Activated T-cell treated with anti-CD3 and anti-CD28 coated beads, Interleukin-2, amount 50 U/mL, for 24 hours (primary cell): ENCODE results near the gene WBP2.
"Not testable (repeated sequence)": the region's sequence is repeated elsewhere in the genome, so short reads cannot be mapped to it uniquely, and the experiment has no call there.

Experiments
- DNase-seq: peaks from one replicate; pipeline ENCODE4 v3.0.0-alpha.2; 2020
- H3K27ac Mint-ChIP-seq: 2 replicates; pipeline ENCODE4 v1.8.0; 2020; ENCODE audit warnings: mild to moderate bottlenecking, mixed read lengths
- H3K27me3 Mint-ChIP-seq: 2 replicates; pipeline ENCODE4 v1.8.0; 2020; ENCODE audit warnings: mixed read lengths
- H3K36me3 Mint-ChIP-seq: 2 replicates; pipeline ENCODE4 v1.8.0; 2020; ENCODE audit warnings: low read depth, mixed read lengths
- H3K4me1 Mint-ChIP-seq: 2 replicates; pipeline ENCODE4 v1.8.0; 2020; ENCODE audit warnings: low read depth, mixed read lengths
- H3K4me3 Mint-ChIP-seq: 2 replicates; pipeline ENCODE4 v1.8.0; 2020; ENCODE audit warnings: mild to moderate bottlenecking, moderate library complexity, mixed read lengths
- H3K9me3 Mint-ChIP-seq: 2 replicates; pipeline ENCODE4 v1.8.0; 2020; ENCODE audit warnings: mixed read lengths

Gene WBP2

DNA sequence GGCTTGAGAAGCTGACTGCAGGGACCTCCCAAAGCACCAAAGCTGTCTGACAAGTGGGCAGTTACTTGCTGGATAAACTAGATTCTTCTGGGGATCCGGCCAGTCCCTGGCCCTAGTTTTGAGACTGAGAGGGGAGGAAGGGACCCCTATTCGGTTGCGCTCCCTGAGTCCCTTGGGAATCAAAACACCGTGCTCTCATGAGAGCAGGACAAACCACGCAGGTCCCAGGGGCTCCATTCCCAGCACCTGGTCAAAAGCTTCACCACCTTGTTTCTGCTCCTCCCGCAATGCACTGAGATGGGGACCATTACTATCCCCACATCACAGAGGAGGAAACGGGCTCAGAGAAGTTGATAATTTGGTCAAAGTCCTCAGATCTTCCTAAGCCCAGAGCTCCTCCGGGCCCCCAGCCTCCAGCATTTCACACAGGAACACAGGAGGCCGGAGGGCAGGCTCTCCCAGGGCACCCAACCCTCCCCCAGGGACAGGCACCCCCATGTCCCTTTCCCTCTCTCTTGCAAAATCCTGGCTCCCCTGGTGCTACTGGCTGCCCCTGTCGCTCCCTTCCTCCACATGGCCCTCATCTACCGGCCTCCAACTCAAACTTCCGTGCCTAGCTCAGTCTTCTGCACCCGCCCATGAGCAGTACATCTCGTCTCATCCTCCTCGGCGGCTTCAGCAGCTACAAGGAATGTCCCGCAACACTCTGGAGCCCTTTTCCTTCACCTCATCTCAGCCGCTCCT is 38.3 kb upstream of the WBP2 start:
- Mint-ChIP-seq H3K4me1 (peaks cover 36% of the 10 kb centered on the region), H3K27me3 (no peaks in the 10 kb centered on the region), H3K36me3 (peaks cover 70% of the 10 kb centered on the region), H3K27ac (peak overlapping the region; percentile 79), H3K9me3 (no peaks in the 10 kb centered on the region), H3K4me3 (no peak overlapping the region)
- no peak for DNase-seq

- Mint-ChIP-seq H3K36me3 (peaks cover 66% of the 10 kb centered on the region), H3K4me3 (no peak overlapping the region), H3K27ac (no peak overlapping the region), H3K27me3 (no peaks in the 10 kb centered on the region), H3K9me3 (no peaks in the 10 kb centered on the region), H3K4me1 (peaks cover 35% of the 10 kb centered on the region)
- no peak for DNase-seq
These were observed 37.6 kb upstream of the WBP2 start for GRCh38 chr17:75892556-75893224.

- H3K36me3 Mint-ChIP-seq: peaks cover 60% of the 10 kb centered on the region
- peaks cover 28% of the 10 kb centered on the region for H3K4me1 Mint-ChIP-seq
- peak overlapping the region; percentile 40 for H3K27ac Mint-ChIP-seq
- no peaks in the 10 kb centered on the region for H3K27me3 Mint-ChIP-seq
- H3K9me3 Mint-ChIP-seq: no peaks in the 10 kb centered on the region
- DNase-seq: no peak
- H3K4me3 Mint-ChIP-seq: no peak overlapping the region
These were observed 36.7 kb upstream of the WBP2 start for GRCh38 chr17:75891605-75892555.

GRCh38 chr17:75891022-75891604 is 36.0 kb upstream of the WBP2 start:
- Mint-ChIP-seq H3K4me1 (peaks cover 28% of the 10 kb centered on the region), H3K4me3 (no peak overlapping the region)

DNA sequence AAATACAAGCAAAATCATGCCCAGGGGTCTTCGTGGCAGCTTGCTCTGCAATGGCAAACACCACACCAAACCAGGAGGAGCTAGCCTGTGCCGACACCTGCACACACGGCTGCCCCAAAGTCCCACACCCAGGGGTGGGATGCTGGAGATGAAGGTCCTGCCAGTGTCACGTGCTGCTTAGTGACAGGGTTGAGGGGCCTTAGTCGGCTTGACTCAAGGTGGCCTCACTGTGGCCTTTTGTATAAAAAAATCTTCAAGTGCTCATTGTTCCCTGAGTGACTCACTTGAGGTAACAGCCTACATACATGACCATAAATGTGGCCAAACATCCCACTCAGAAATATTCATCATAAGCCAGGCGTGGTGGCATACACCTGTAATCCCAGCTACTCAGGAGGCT is 34.3 kb upstream of the WBP2 start:
- Mint-ChIP-seq H3K36me3 (peaks cover 49% of the 10 kb centered on the region), H3K27me3 (no peaks in the 10 kb centered on the region), H3K27ac (peak overlapping the region; percentile 69), H3K4me1 (peaks cover 19% of the 10 kb centered on the region), H3K9me3 (no peaks in the 10 kb centered on the region), H3K4me3 (no peak overlapping the region)
- DNase-seq: no peak

More at GRCh38 chr17:75891022-75891604, 36.0 kb upstream of the WBP2 start:
- Mint-ChIP-seq H3K9me3 (no peaks in the 10 kb centered on the region), H3K27ac (peak overlapping the region; percentile 40), H3K27me3 (no peaks in the 10 kb centered on the region), H3K36me3 (peaks cover 60% of the 10 kb centered on the region)
- no peak for DNase-seq

DNA sequence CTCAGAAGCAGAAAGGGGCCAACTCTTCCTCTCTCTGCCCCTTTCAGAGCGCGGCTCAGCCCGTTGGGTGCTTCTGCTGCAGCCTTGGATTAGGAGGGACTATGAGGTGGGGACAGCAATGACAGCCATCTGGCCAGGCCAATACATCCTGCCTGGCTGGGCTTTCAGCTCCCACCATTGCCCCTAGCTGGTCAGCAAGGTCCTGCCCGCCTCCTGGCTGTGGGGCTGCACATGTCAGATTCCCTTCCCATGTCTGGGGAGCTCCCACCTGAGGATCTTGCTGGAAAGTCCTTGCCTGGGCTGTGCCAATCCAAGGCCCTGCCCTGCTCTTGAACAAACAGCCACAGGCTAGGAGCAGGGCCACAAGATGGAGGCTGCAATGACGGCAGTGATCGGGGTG is 33.3 kb upstream of the WBP2 start:
- no peak for DNase-seq
- no peak overlapping the region for H3K27ac Mint-ChIP-seq
- no peaks in the 10 kb centered on the region for H3K27me3 Mint-ChIP-seq
- H3K4me3 Mint-ChIP-seq: no peak overlapping the region
- peaks cover 40% of the 10 kb centered on the region for H3K36me3 Mint-ChIP-seq
- H3K9me3 Mint-ChIP-seq: no peaks in the 10 kb centered on the region
- H3K4me1 Mint-ChIP-seq: peaks cover 11% of the 10 kb centered on the region

DNA sequence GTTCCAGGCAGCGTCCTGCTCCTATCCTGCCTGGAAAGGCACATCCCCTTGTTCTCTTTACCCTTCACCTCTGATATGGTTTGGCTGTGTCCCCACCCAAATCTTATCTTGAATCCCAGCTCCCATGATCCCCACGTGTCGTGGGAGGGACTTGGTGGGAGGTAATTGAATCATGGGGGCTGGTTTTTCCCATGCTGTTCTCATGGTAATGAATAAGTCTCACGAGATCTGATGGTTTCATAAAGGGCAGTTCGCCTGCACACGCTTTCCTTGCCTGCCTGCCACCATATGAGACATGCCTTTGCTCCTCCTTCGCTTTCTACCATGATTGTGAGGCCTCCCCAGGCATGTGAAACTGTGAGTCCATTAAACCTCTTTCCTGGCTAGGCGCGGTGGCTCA is 30.7 kb upstream of the WBP2 start:
- Mint-ChIP-seq H3K4me1 (peaks cover 20% of the 10 kb centered on the region), H3K36me3 (peaks cover 23% of the 10 kb centered on the region)
- not testable (repeated sequence) for H3K27ac Mint-ChIP-seq, H3K4me3 Mint-ChIP-seq, DNase-seq, H3K27me3 Mint-ChIP-seq, H3K9me3 Mint-ChIP-seq

DNA sequence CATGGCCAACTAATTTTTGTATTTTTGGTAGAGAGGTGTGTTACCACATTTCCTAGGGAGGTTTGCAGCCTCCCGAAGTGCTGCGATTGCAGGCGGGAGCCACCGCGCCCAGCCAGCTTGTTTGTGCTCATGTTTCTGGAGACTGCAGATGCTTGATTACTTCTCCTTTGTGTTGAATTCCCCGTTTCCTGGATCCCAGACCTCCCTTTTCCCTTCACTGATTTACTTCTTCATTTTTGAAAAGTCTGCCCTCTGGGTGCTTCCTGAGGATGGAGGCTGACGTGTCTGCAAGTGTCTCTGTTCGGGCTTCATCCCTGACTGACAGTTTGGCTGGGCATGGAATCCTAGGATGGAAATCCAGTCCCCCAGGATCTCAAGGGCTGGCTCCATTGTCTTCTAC is 30.3 kb upstream of the WBP2 start:
- Mint-ChIP-seq H3K36me3 (peaks cover 20% of the 10 kb centered on the region), H3K27me3 (no peaks in the 10 kb centered on the region), H3K27ac (no peak overlapping the region), H3K9me3 (no peaks in the 10 kb centered on the region), H3K4me3 (no peak overlapping the region), H3K4me1 (peaks cover 18% of the 10 kb centered on the region)
- no peak for DNase-seq

DNA sequence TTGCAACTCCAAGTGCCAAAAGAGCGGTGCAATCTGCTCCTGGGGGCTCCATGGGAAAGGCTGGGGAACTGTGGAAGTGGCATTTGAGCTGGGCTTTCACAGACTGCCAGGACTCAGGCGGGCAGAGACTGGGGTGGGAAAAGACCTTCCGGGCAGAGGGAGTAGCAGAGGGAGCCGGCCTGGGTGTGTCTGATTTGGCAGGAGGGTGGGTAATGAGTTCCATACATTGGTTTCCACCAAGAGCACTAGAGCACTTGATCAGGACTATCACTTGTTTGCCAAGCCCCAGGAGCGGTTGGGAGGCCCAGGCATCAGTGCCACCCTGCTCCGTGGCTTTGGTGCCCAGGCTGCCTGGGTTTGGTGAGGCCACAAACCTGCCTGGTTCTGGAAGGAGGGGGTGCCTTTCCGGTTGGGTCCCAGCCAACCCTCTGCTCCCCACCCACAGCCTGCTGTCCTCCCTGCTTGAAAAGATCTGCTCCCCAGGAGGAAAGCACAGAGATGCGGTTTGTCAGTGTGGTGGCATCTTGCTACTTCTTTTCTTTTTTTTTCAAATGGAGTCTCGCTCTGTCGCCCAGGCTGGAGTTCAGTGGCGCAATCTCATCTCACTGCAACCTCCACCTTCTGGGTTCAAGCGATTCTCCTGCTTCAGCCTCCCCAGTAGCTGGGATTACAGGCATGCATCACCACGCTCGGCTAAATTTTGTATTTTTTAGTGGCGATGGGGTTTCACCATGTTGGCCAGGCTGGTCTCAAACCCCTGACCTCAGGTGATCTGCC is 26.7 kb upstream of the WBP2 start:
- Mint-ChIP-seq H3K27me3 (peaks cover 3% of the 10 kb centered on the region), H3K4me1 (peaks cover 21% of the 10 kb centered on the region), H3K27ac (no peak overlapping the region), H3K36me3 (peaks cover 7% of the 10 kb centered on the region), H3K4me3 (no peak overlapping the region), H3K9me3 (no peaks in the 10 kb centered on the region)
- no peak for DNase-seq

DNA sequence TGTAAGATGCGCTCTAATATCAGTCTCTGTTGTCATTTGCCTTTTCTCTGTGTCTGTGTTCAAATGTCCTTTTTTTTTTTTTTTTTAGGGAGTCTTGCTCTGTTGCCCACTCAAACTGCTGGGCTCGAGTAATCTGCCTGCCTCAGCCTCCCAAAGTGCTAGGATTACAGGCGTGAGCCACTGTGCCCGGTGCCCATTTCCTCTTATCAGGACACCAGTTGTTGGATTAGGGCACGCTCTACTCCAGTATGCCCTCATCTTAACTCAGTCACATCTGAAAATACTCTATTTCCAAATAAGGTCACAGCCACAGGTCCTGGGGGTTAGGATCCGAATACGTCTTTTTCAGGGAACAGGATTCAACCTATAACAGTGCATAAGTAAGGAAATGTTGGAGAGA is 25.1 kb upstream of the WBP2 start:
- H3K4me3 Mint-ChIP-seq: peak overlapping the region; percentile 15
- H3K27ac Mint-ChIP-seq: no peak overlapping the region

DNA sequence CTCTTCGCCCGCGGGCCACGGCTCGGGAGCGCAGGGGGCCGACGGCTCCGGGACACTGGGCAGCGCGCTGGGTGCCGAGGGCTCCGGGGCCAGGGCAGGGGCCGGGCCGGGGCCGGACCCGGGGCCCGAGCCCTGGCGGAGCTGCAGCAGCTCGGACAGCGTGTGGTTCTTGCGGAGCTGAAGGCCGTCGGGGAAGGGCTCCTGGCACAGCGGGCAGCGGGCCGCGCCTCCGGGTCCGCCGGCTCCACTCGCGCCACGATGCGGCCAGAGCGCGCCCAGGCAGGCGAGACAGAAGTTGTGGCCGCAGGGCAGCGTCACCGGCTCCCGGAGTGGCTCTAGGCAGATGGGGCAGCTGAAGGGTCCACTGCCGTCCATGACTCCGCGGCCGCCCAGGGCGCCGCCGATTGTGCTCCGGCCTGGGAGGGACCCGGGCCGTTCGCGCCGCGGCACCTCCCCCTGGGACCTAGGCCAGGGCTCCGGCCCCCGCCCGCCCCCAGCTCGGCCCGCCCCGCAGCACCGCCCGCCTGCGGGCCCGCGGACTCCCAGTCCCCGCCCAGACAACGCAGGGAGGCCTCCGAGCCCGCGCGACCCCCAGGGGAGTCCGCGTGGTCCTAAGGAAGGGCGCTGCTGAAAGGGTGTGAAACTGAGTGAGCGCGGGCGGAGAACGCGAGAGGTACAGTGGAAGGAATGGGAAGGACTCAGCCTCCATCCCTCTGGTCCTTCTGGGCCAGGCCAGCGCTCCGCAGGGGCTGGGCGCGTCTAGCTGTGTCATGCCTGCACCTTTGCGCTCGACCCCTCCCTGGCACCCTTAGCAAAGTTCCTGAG is 23.3 kb upstream of the WBP2 start, which contains the start of gene TRIM47:
Gene TRIM47 (minus strand): TSS at position 408 of the 825 bp plus-strand sequence. CDS start 33 bp downstream, at position 375.
- H3K4me3 Mint-ChIP-seq: peak within 1 kb of the TSS; percentile 84

More for the DNA sequence above, 25.1 kb upstream of the WBP2 start:
- peaks cover 18% of the 10 kb centered on the region for H3K36me3 Mint-ChIP-seq
- H3K27me3 Mint-ChIP-seq: peaks cover 3% of the 10 kb centered on the region
- no peaks in the 10 kb centered on the region for H3K9me3 Mint-ChIP-seq
- H3K4me1 Mint-ChIP-seq: peaks cover 37% of the 10 kb centered on the region
- DNase-seq: no peak

DNA sequence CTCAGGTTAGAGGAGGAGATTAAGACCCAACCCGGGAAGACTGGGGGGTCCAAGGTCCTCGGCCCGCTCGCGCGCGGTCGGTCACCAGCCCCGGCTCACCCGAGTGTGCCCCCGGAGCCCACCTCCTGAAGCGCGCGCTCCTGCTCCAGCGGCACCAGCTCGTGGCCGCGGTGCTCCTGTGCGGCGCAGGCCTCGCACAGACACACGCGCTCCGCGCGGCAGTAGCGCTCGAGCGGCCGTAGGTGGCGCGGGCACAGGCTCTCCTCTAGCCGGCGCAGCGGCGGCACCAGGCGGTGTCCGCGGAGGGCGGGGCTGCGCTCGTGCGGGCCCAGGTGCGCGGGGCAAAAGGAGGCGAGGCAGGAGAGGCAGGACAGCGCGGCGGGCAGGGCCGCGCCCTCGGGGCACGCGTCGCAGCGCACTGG is 22.6 kb upstream of the WBP2 start:
- peak; percentile 82 for DNase-seq
- Mint-ChIP-seq H3K27ac (peak overlapping the region; percentile 88), H3K36me3 (peaks cover 25% of the 10 kb centered on the region), H3K4me1 (peaks cover 47% of the 10 kb centered on the region), H3K27me3 (peaks cover 3% of the 10 kb centered on the region), H3K4me3 (peak overlapping the region; percentile 84), H3K9me3 (no peaks in the 10 kb centered on the region)

More for the DNA sequence above, 23.3 kb upstream of the WBP2 start, which contains the start of gene TRIM47:
- Mint-ChIP-seq H3K9me3 (no peaks in the 10 kb centered on the region), H3K27me3 (peaks cover 3% of the 10 kb centered on the region), H3K36me3 (peaks cover 25% of the 10 kb centered on the region), H3K4me1 (peaks cover 43% of the 10 kb centered on the region), H3K27ac (peak within 1 kb of the TSS; percentile 88)
- DNase-seq: peak; percentile 56
